A549 (cell line): ENCODE measurements around the gene OR6S1. TPM values are rescaled to one million over a fixed set of nuclear protein-coding genes. Genes with fewer than 3 reads are reported as not detected.

Experiments used
- ATAC-seq, 2 experiments: fragments of 200-7000 bp in 1 of 2; fragments of >200 bp in 1 of 2; cut with Nextera tagmentation in 1 of 2; cut with Tn5 transposase in 1 of 2; 3 replicates each; pipeline versions ENCODE4 v1.8.0 to v1.9.1; 2018 to 2020; ENCODE audit warnings: mild to moderate bottlenecking in 1 of 2, moderate library complexity in 1 of 2
- CTCF ChIA-PET: fragments of 300-600 bp; sonication (Branson Sonifier 250); formaldehyde crosslinking; extraction: SDS; loops from one replicate; lab custom pipeline; 2021; ENCODE audit warnings: antibody characterized with exemption, inconsistent platforms; lab: Yijun Ruan, JAX
- POLR2A ChIA-PET: fragments of 350-600 bp; formaldehyde crosslinking; extraction: SDS; loops from one replicate; lab custom pipeline; 2021; ENCODE audit warnings: antibody characterized with exemption, inconsistent platforms; lab: Yijun Ruan, JAX
- DNase-seq, 2 experiments: peaks; one replicate each; pipeline versions ENCODE4 v3.0.0 to v3.0.0-alpha.2; 2011 to 2016; ENCODE audit warnings: low read depth in 1 of 2, low spot score in 1 of 2
- FAIRE-seq: peaks from 2 replicates; lab custom pipeline; 2011; peaks lifted over from hg19 to GRCh38; lab: Jason Lieb, UNC
- H3K27ac ChIP-seq, 2 experiments: fragments of >200 bp; sonication (Bioruptor Twin); formaldehyde crosslinking; 3 replicates each; pipeline ENCODE4 v1.5.1; 2016 to 2017
- H3K4me1 ChIP-seq: fragments of >200 bp; sonication (Bioruptor Twin); formaldehyde crosslinking; 3 replicates; pipeline ENCODE4 v1.6.1; 2016
- H3K4me2 ChIP-seq: fragments of >200 bp; sonication (Bioruptor Twin); formaldehyde crosslinking; 3 replicates; pipeline ENCODE4 v1.6.1; 2016
- H3K4me3 ChIP-seq: fragments of >200 bp; sonication (Bioruptor Twin); formaldehyde crosslinking; 3 replicates; pipeline ENCODE4 v1.5.1; 2016
- H3K9me3 ChIP-seq: fragments of >200 bp; sonication (Bioruptor Twin); formaldehyde crosslinking; 3 replicates; pipeline ENCODE4 v1.6.1; 2016
- BCL3 ChIP-seq: fragments of >200 bp; sonication (Bioruptor Twin); formaldehyde crosslinking; IDR thresholded peaks from 3 replicates; pipeline ENCODE4 v1.6.1; 2016
- BHLHE40 ChIP-seq: IDR thresholded peaks from 2 replicates; pipeline ENCODE4 v1.6.1; 2012; ENCODE audit warnings: low read depth, low read length, inconsistent platforms
- CEBPB ChIP-seq, 2 experiments: fragments of >200 bp in 1 of 2; sonication (Bioruptor Twin) in 1 of 2; formaldehyde crosslinking in 1 of 2; IDR thresholded peaks; 2 replicates each; pipeline ENCODE4 v1.6.1; 2012 to 2016
- CHD2 ChIP-seq: fragments of 150-350 bp; IDR thresholded peaks from 2 replicates; pipeline ENCODE4 v1.6.1; 2014; ENCODE audit warnings: low read length; ENCODE audit not compliant: partially characterized antibody
- EHF ChIP-seq: fragments of 250-450 bp; sonication (Bioruptor Pico); IDR thresholded peaks from 2 replicates; pipeline ENCODE4 v1.5.0; 2020; ENCODE audit warnings: mild to moderate bottlenecking
- EP300 ChIP-seq, 2 experiments: fragments of >200 bp; sonication (Bioruptor Twin); formaldehyde crosslinking; IDR thresholded peaks; 2 replicates in 1 of 2; 3 replicates in 1 of 2; pipeline ENCODE4 v1.6.1; 2016 to 2017
- ESRRA ChIP-seq: fragments of 150-350 bp; IDR thresholded peaks from 2 replicates; pipeline ENCODE4 v1.6.1; 2014; ENCODE audit warnings: mild to moderate bottlenecking, low read length, borderline replicate concordance
- FOSB ChIP-seq: fragments of 250-450 bp; sonication (Bioruptor Pico); IDR thresholded peaks from 2 replicates; pipeline ENCODE4 v1.5.0; 2020; ENCODE audit warnings: mild to moderate bottlenecking, moderate library complexity
- FOSL2 ChIP-seq, 2 experiments: fragments of 450-650 bp in 1 of 2; fragments of >200 bp in 1 of 2; sonication (Bioruptor Twin) in 1 of 2; formaldehyde crosslinking; IDR thresholded peaks; 2 replicates each; pipeline versions ENCODE4 v1.5.0 to v1.6.1; 2016 to 2020; ENCODE audit warnings: mild to moderate bottlenecking in 1 of 2, moderate library complexity in 1 of 2
- FOXS1 ChIP-seq: fragments of 250-450 bp; sonication (Bioruptor Pico); IDR thresholded peaks from 2 replicates; pipeline ENCODE4 v1.5.0; 2020; ENCODE audit warnings: mild to moderate bottlenecking, moderate library complexity
- HDAC2 ChIP-seq: fragments of 200-600 bp; sonication (generic); IDR thresholded peaks from 2 replicates; pipeline ENCODE4 v1.6.1; 2016
- HES2 ChIP-seq: fragments of >200 bp; sonication (Bioruptor Twin); formaldehyde crosslinking; IDR thresholded peaks from 2 replicates; pipeline ENCODE4 v1.6.1; 2016
- HMGXB4 ChIP-seq: fragments of 250-450 bp; sonication (Bioruptor Pico); IDR thresholded peaks from 2 replicates; pipeline ENCODE4 v1.5.0; 2021; ENCODE audit warnings: mild to moderate bottlenecking, moderate library complexity, borderline replicate concordance
- HOXB13 ChIP-seq: fragments of 250-450 bp; sonication (Bioruptor Pico); IDR thresholded peaks from 2 replicates; pipeline ENCODE4 v1.5.0; 2020; ENCODE audit warnings: low read depth, mild to moderate bottlenecking, moderate library complexity
- JUNB ChIP-seq: fragments of >200 bp; sonication (Bioruptor Twin); formaldehyde crosslinking; IDR thresholded peaks from 2 replicates; pipeline ENCODE4 v1.6.1; 2016
- KDM1A ChIP-seq: fragments of 200-600 bp; sonication (generic); IDR thresholded peaks from 2 replicates; pipeline ENCODE4 v1.6.1; 2016; ENCODE audit warnings: low read depth, mild to moderate bottlenecking
- MAZ ChIP-seq: fragments of 150-350 bp; IDR thresholded peaks from 2 replicates; pipeline ENCODE4 v1.6.1; 2014; ENCODE audit warnings: antibody characterized with exemption, low read depth, low read length, borderline replicate concordance
- NFE2L2 ChIP-seq: fragments of 150-350 bp; conservative IDR thresholded peaks from 2 replicates; pipeline ENCODE4 v1.6.1; 2014; ENCODE audit warnings: low read length
- NPAS2 ChIP-seq: fragments of 250-450 bp; sonication (Bioruptor Pico); IDR thresholded peaks from 2 replicates; pipeline ENCODE4 v1.8.0; 2022; ENCODE audit warnings: mild to moderate bottlenecking, moderate library complexity, borderline replicate concordance
- NR3C1 ChIP-seq: fragments of >200 bp; sonication (Bioruptor Twin); formaldehyde crosslinking; IDR thresholded peaks from 3 replicates; pipeline ENCODE4 v1.6.1; 2017
- PHF8 ChIP-seq: fragments of 200-600 bp; sonication (generic); IDR thresholded peaks from 2 replicates; pipeline ENCODE4 v1.6.1; 2016; ENCODE audit warnings: low read depth, mild to moderate bottlenecking, antibody characterized with exemption, moderate library complexity, borderline replicate concordance
- POLR2A ChIP-seq: IDR thresholded peaks from 2 replicates; pipeline ENCODE4 v1.6.1; 2012; ENCODE audit warnings: mild to moderate bottlenecking, low read length
- POLR2AphosphoS2 ChIP-seq: conservative IDR thresholded peaks from 2 replicates; pipeline ENCODE4 v1.6.1; 2012; ENCODE audit warnings: low read length, improper control_type of control experiment, inconsistent platforms
- RAD21 ChIP-seq, 2 experiments: fragments of >200 bp in 1 of 2; sonication (Bioruptor Twin) in 1 of 2; formaldehyde crosslinking in 1 of 2; IDR thresholded peaks in 1 of 2; conservative IDR thresholded peaks in 1 of 2; 2 replicates in 1 of 2; 3 replicates in 1 of 2; pipeline ENCODE4 v1.6.1; 2012 to 2018; ENCODE audit warnings: inconsistent platforms in 1 of 2
- RARB ChIP-seq: fragments of 250-450 bp; sonication (Bioruptor Pico); IDR thresholded peaks from 2 replicates; pipeline ENCODE4 v1.8.0; 2021; ENCODE audit warnings: mild to moderate bottlenecking, moderate library complexity
- RCOR1 ChIP-seq: fragments of 150-350 bp; IDR thresholded peaks from 2 replicates; pipeline ENCODE4 v1.6.1; 2014; ENCODE audit warnings: antibody characterized with exemption, low read length, low read depth
- RNF2 ChIP-seq: fragments of 200-600 bp; sonication (generic); IDR thresholded peaks from 2 replicates; pipeline ENCODE4 v1.6.1; 2016; ENCODE audit warnings: low read depth, mild to moderate bottlenecking, antibody characterized with exemption, moderate library complexity, borderline replicate concordance
- SREBF2 ChIP-seq: fragments of 450-650 bp; IDR thresholded peaks from 2 replicates; pipeline ENCODE4 v1.6.1; 2014; ENCODE audit warnings: mild to moderate bottlenecking, moderate library complexity
- TFCP2L1 ChIP-seq: fragments of 250-450 bp; sonication (Bioruptor Pico); IDR thresholded peaks from 2 replicates; pipeline ENCODE4 v1.5.0; 2021; ENCODE audit warnings: mild to moderate bottlenecking
- TP53 ChIP-seq: fragments of 250-450 bp; sonication (Bioruptor Pico); IDR thresholded peaks from 2 replicates; pipeline ENCODE4 v1.5.0; 2021; ENCODE audit warnings: mild to moderate bottlenecking, moderate library complexity
- ZSCAN20 ChIP-seq: fragments of 250-450 bp; sonication (Bioruptor Pico); IDR thresholded peaks from 2 replicates; pipeline ENCODE4 v1.8.0; 2022; ENCODE audit warnings: mild to moderate bottlenecking, moderate library complexity
- WGBS: methylation state at CpG from one replicate; pipeline ENCODE4 v1.1.6; 2017; ENCODE audit errors: missing lambda C conversion rate; 5-methylcytosine and 5-hydroxymethylcytosine counted together
- polyA plus RNA-seq, 4 experiments: library from polyadenylated mRNA; depleted of rRNA in 3 of 4; stranded (reverse); fragments of >200 nt; fragmentation: RNase III in 1 of 4; extraction: RNeasy Plus Mini Kit Qiagen cat#74134 plus additional on column Dnase treatment in 1 of 4; gene quantifications; 2 replicates in 3 of 4; 3 replicates in 1 of 4; pipeline ENCODE4 v1.2.3, GENCODE V29; 2011 to 2017
- TF ChIP-seq, protein P1 (sequence below): IDR thresholded peaks from 2 replicates; pipeline ENCODE4 v1.6.1; 2012

Gene OR6S1
- polyA plus RNA-seq, 2 of the 4 experiments (the other 2 are of a cell fraction): not detected

DNA sequence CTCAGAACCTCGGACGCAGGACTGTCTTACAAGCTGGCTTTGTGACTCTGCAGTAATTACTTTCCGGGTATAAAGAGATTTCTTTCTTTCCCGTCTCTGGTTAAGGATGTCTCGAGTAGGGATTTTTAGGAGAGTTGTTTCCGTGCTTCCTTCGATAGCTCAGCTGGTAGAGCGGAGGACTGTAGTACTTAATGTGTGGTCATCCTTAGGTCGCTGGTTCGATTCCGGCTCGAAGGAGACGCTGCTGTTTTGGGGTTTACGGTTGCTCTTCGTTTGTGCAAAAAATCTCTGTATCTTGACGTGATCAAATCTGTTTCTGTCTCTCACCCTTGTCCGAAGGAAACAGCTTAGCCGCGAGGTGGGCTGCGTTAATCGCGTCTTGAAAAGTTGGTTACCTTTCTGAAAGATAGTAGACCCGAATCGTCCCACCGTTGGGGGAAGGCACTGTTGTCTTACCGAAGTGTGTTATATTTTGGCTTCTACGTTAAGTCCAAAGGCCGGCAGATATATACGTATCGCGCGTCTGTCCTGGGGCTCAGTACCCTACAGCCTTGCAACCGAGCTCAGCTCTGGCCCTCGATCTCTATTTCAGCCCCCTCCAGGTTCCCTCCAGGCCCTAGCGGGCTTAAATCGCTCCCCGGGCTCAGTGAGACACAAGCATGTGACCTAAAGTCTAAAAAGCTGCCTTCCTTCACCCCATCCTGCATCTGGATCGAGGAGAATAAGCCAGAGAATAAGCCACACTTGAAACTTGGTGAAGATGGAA is 41.8 kb upstream of the OR6S1 start:
- no peak for FAIRE-seq

DNA sequence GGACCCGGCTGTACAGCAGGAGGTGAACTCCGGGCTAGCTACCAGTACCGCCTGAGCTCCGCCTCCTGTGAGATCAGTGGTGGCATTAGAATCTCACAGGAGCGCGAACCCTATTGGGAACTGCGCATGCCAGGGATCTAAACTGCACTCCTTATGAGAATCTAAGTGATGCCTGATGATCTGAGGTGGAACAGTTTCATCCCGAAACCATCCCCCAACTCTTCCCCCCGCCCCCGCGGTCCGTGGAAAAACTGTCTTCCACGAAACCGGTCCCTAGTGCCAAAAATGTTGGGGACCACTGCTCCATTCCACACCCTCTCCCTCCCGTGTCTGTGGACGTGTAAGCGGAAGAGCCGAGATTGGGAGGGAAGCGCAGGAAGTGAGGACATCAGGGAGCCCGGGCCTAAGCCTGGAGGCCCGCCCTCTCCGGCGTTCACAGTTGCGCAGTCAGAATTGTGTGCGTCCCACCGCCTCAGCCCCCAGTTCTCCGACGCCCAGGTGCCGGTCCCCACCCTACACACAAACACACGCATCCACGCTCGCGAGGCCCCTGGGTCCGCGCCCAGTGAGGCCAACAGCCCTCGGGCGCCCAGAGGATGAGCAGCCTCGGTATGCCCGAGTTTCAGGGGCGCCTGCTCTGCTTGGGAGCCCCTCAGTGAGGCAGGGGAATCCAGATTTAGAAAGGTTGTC is 41.1 kb upstream of the OR6S1 start:
- ATAC-seq (peak; percentile 67 to 77), FAIRE-seq (no peak), DNase-seq (peak; percentile 81 to 96)
- peak overlapping the region; percentile 81 for H3K4me2 ChIP-seq
- H3K9me3 ChIP-seq: no peaks in the 10 kb centered on the region
- H3K4me1 ChIP-seq: peaks cover 33% of the 10 kb centered on the region
- H3K4me3 ChIP-seq: peak overlapping the region; percentile 58
- POLR2A ChIA-PET: interaction anchor here (0.7 to 5.1 kb wide), 23 partner anchors 8 to 340 kb away, joined by 3 to 46 read pairs (median 4); partner anchors contain the start of genes APEX1, PARP2, PNP and TEP1
- WGBS: 1% methylated on average over 32 of the region's 40 CpGs
- CTCF ChIA-PET: interaction anchor here (0.7 to 13.8 kb wide), 14 partner anchors 9 to 357 kb away, joined by 3 to 191 read pairs (median 4); no protein-coding TSS in a partner anchor
- H3K27ac ChIP-seq: peak overlapping the region; percentile 95
- TF ChIP-seq HOXB13 (CRISPR knock-in tag): no peak
- no peak for TF ChIP-seq HDAC2
- no peak for TF ChIP-seq NPAS2 (CRISPR knock-in tag)
- TF ChIP-seq MAZ: no peak
- TF ChIP-seq FOSB: no peak
- no peak for TF ChIP-seq FOSL2 (IDR thresholded peaks at IDR 0.05)
- no peak for TF ChIP-seq FOSL2 (CRISPR knock-in tag; IDR thresholded peaks at IDR 0.05)
- TF ChIP-seq TP53 (CRISPR knock-in tag): no peak
- no peak for TF ChIP-seq EHF
- no peak for TF ChIP-seq EP300 (IDR thresholded peaks at IDR 0.05)
- TF ChIP-seq BHLHE40: no peak
- no peak for TF ChIP-seq TFCP2L1 (CRISPR knock-in tag)
- peak; percentile 81 for TF ChIP-seq PHF8
- no peak for TF ChIP-seq FOXS1 (CRISPR knock-in tag)
- TF ChIP-seq POLR2AphosphoS2: no peak
- TF ChIP-seq POLR2A: peak; percentile 80
- TF ChIP-seq BCL3: peak; percentile 95; the same call in 2 of the 3 replicates
- no peak for TF ChIP-seq RCOR1
- TF ChIP-seq RARB: no peak
- no peak for TF ChIP-seq KDM1A
- no peak for TF ChIP-seq ESRRA
- TF ChIP-seq ZSCAN20: no peak
- TF ChIP-seq CEBPB (IDR thresholded peaks at IDR 0.05): no peak
- TF ChIP-seq NR3C1: no peak
- no peak for TF ChIP-seq RNF2
- no peak for TF ChIP-seq RAD21 (conservative IDR thresholded peaks at IDR 0.05 in 1 of 2, IDR thresholded peaks at IDR 0.05 in 1 of 2)
- no peak for TF ChIP-seq JUNB
- TF ChIP-seq, protein P1, sequence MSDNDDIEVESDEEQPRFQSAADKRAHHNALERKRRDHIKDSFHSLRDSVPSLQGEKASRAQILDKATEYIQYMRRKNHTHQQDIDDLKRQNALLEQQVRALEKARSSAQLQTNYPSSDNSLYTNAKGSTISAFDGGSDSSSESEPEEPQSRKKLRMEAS: peak; percentile 60; the same call in 1 of the 2 replicates

More for the DNA sequence above, 41.8 kb upstream of the OR6S1 start:
- ChIA-PET CTCF (interaction anchor here (0.7 to 13.8 kb wide), 10 partner anchors 9 to 227 kb away, joined by 3 to 191 read pairs (median 4); no protein-coding TSS in a partner anchor), POLR2A (interaction anchor here (0.6 to 5.1 kb wide), 15 partner anchors 8 to 341 kb away, joined by 3 to 46 read pairs (median 5); partner anchors contain the start of genes PARP2, PIP4P1 and PNP)
- WGBS: under 1% methylated on average over 38 of the region's 38 CpGs
- TF ChIP-seq SREBF2 (peak; percentile 81), ESRRA (peak; percentile 58; the same call in 1 of the 2 replicates), HMGXB4 (CRISPR knock-in tag) (peak; percentile 52; the same call in 1 of the 2 replicates), CEBPB (IDR thresholded peaks at IDR 0.05) (peak in 1 of 2 experiments; percentile 30; a peak in 1 of 4 replicates), CHD2 (no peak), HES2 (no peak), NFE2L2 (no peak)
- H3K4me1 ChIP-seq: peaks cover 41% of the 10 kb centered on the region
- peak overlapping the region; percentile 95 for H3K27ac ChIP-seq
- peak; percentile 52 to 66 for ATAC-seq
- DNase-seq: peak; percentile 72 to 95
- H3K4me2 ChIP-seq: peak overlapping the region; percentile 81
- H3K4me3 ChIP-seq: peak overlapping the region; percentile 58
- no peaks in the 10 kb centered on the region for H3K9me3 ChIP-seq
